HepG2 (cell line): ENCODE results near the gene KRT82. TPM values are rescaled to one million over a fixed set of nuclear protein-coding genes. Genes with fewer than 3 reads are reported as not detected.

Source experiments
- ATAC-seq: fragments of 200-7000 bp; cut with Tn5 transposase; 3 replicates; pipeline ENCODE4 v1.9.1; 2020; ENCODE audit warnings: mild to moderate bottlenecking, moderate library complexity
- BruUV-seq: library from RNA; stranded (reverse); fragments of 400-500 nt; replicated peaks from 2 replicates; lab custom pipeline; 2021; lab: Mats Ljungman, UMichigan
- CTCF ChIA-PET: fragments of 300-600 bp; formaldehyde crosslinking; extraction: SDS; loops from one replicate; lab custom pipeline; 2021; ENCODE audit warnings: low total read pairs, inconsistent platforms, low intra/inter-chr PET ratio; lab: Yijun Ruan, JAX
- POLR2A ChIA-PET: fragments of 350-600 bp; sonication (Branson Sonifier 250); formaldehyde crosslinking; loops from one replicate; lab custom pipeline; 2020; ENCODE audit warnings: antibody characterized with exemption, inconsistent platforms; lab: Yijun Ruan, JAX
- DNase-seq: peaks from one replicate; pipeline ENCODE4 v3.0.0-alpha.2; 2015; ENCODE audit warnings: low spot score
- FAIRE-seq: peaks from 3 replicates; lab custom pipeline; 2011; peaks lifted over from hg19 to GRCh38; lab: Jason Lieb, UNC
- H2AFZ ChIP-seq: one replicate; pipeline ENCODE4 v1.6.1; 2011; ENCODE audit warnings: low read length, inconsistent platforms
- H3K27ac ChIP-seq: fragments of 300-600 bp; 3 replicates; pipeline ENCODE4 v1.8.0; 2011; ENCODE audit warnings: mixed run types, mild to moderate bottlenecking, mixed read lengths, low read length, inconsistent platforms; ENCODE audit not compliant: insufficient read depth; ENCODE audit errors: extremely low read length
- H3K27me3 ChIP-seq, 2 experiments: fragments of 200-600 bp in 1 of 2; 2 replicates in 1 of 2; 3 replicates in 1 of 2; pipeline versions ENCODE4 v1.6.0 to v1.8.0; 2011; ENCODE audit warnings: low read length in 2 of 2, mild to moderate bottlenecking in 2 of 2, moderate library complexity in 2 of 2, inconsistent platforms in 1 of 2; ENCODE audit not compliant: insufficient read depth in 2 of 2, control insufficient read depth in 1 of 2
- H3K36me3 ChIP-seq, 2 experiments: fragments of 200-600 bp in 1 of 2; replicated peaks in 1 of 2; 2 replicates in 1 of 2; 3 replicates in 1 of 2; pipeline versions ENCODE4 v1.5.1 to v1.8.0; 2011; ENCODE audit warnings: low read length in 2 of 2, inconsistent platforms in 1 of 2; ENCODE audit not compliant: insufficient read depth in 2 of 2, control insufficient read depth in 1 of 2
- H3K4me1 ChIP-seq: 2 replicates; pipeline ENCODE4 v1.5.1; 2012; ENCODE audit warnings: low read length, inconsistent platforms; ENCODE audit not compliant: insufficient read depth
- H3K4me2 ChIP-seq: 2 replicates; pipeline ENCODE4 v1.6.0; 2011; ENCODE audit warnings: low read depth, low read length, inconsistent platforms
- H3K4me3 ChIP-seq, 3 experiments: fragments of 200-600 bp in 1 of 3; sonication (generic), shearing (Covaris generic) in 1 of 3; replicated peaks in 1 of 3; 2 replicates each; pipeline ENCODE4 v1.5.1; 2011 to 2016; ENCODE audit warnings: low read length in 3 of 3, inconsistent platforms in 2 of 3, low read depth in 2 of 3, mild to moderate bottlenecking in 2 of 3, control low read depth in 1 of 3, mixed read lengths in 1 of 3; ENCODE audit not compliant: insufficient read depth in 1 of 3
- H3K79me2 ChIP-seq: one replicate; pipeline ENCODE4 v1.6.1; 2011; ENCODE audit warnings: low read length, inconsistent platforms; ENCODE audit not compliant: insufficient read depth
- H3K9ac ChIP-seq: 2 replicates; pipeline ENCODE4 v1.6.0; 2011; ENCODE audit warnings: mild to moderate bottlenecking, low read depth, low read length, inconsistent platforms; ENCODE audit not compliant: insufficient read depth
- H3K9me3 ChIP-seq: 2 replicates; pipeline ENCODE4 v1.5.1; 2012; ENCODE audit warnings: mild to moderate bottlenecking, low read length
- H4K20me1 ChIP-seq: 2 replicates; pipeline ENCODE4 v1.6.0; 2011; ENCODE audit warnings: inconsistent platforms, mild to moderate bottlenecking, low read length, moderate library complexity; ENCODE audit not compliant: insufficient read depth
- ARID2 ChIP-seq: sonication (generic); formaldehyde crosslinking; IDR thresholded peaks from 2 replicates; pipeline ENCODE4 v1.8.1; 2022; ENCODE audit warnings: mild to moderate bottlenecking, missing genetic modification reagents, borderline replicate concordance
- ARID4A ChIP-seq: sonication (generic); formaldehyde crosslinking; IDR thresholded peaks from 2 replicates; pipeline ENCODE4 v1.5.0; 2020; ENCODE audit warnings: mild to moderate bottlenecking, missing genetic modification reagents, borderline replicate concordance
- CCDC6 ChIP-seq: sonication (generic); formaldehyde crosslinking; IDR thresholded peaks from 2 replicates; pipeline ENCODE4 v1.8.1; 2022; ENCODE audit warnings: mild to moderate bottlenecking, missing genetic modification reagents, moderate library complexity
- KMT2A ChIP-seq: sonication (generic); formaldehyde crosslinking; IDR thresholded peaks from 2 replicates; pipeline ENCODE4 v1.4.0; 2020; ENCODE audit warnings: missing genetic modification reagents
- RARG ChIP-seq: sonication (generic); formaldehyde crosslinking; IDR thresholded peaks from 2 replicates; pipeline ENCODE4 v1.4.0; 2020; ENCODE audit warnings: low read depth, mild to moderate bottlenecking, missing genetic modification reagents
- RNF2 ChIP-seq: fragments of 450-650 bp; conservative IDR thresholded peaks from 2 replicates; pipeline ENCODE4 v1.6.1; 2016; ENCODE audit warnings: low read depth
- ZNF513 ChIP-seq: sonication (generic); formaldehyde crosslinking; conservative IDR thresholded peaks from 2 replicates; pipeline ENCODE4 v1.5.0; 2020; ENCODE audit warnings: missing genetic modification reagents
- ZNF644 ChIP-seq: IDR thresholded peaks from 2 replicates; pipeline ENCODE4 v1.6.1; 2016; ENCODE audit warnings: low read depth
- ZNF773 ChIP-seq: sonication (generic); formaldehyde crosslinking; IDR thresholded peaks from 2 replicates; pipeline ENCODE4 v1.4.0; 2020; ENCODE audit warnings: missing genetic modification reagents, borderline replicate concordance
- ZNF788 ChIP-seq: sonication (generic); formaldehyde crosslinking; IDR thresholded peaks from 2 replicates; pipeline ENCODE4 v1.5.0; 2020; ENCODE audit warnings: mild to moderate bottlenecking, missing genetic modification reagents, borderline replicate concordance
- ZSCAN20 ChIP-seq: sonication (generic); formaldehyde crosslinking; IDR thresholded peaks from 2 replicates; pipeline ENCODE4 v1.4.0; 2020; ENCODE audit warnings: missing genetic modification reagents, mild to moderate bottlenecking, borderline replicate concordance
- ZSCAN22 ChIP-seq: sonication (generic); formaldehyde crosslinking; IDR thresholded peaks from 2 replicates; pipeline ENCODE4 v1.4.0; 2020; ENCODE audit warnings: mild to moderate bottlenecking, missing genetic modification reagents
- whole genome bisulfite sequencing: methylation state at CpG from one replicate; pipeline ENCODE4 v1.1.6; 2017; ENCODE audit warnings: low lambda C conversion rate; 5-methylcytosine and 5-hydroxymethylcytosine counted together
- in situ Hi-C: cut with HindIII; loops from 2 replicates; pipeline ENCODE4 v1.10.0; 2017; ENCODE audit warnings: low pct_unique_long_range_greater_than_20kb; ENCODE audit not compliant: extremely low pct_ligation_motif_present
- intact Hi-C: fragments of 100-400 bp; cut with micrococcal nuclease; formaldehyde crosslinking; loops from one replicate; pipeline ENCODE4 v1.10.0; 2022; ENCODE audit not compliant: unreplicated experiment
- polyA plus RNA-seq, 8 experiments: library from polyadenylated mRNA; depleted of rRNA in 3 of 8; stranded (reverse) in 7 of 8; unstranded in 1 of 8; fragments of >200 nt; fragmentation: Illumina TruSeq in 4 of 8; extraction: Trizol in 4 of 8; gene quantifications; 2 replicates each; pipeline versions ENCODE4 v1.2.1 to v1.2.3, GENCODE V29; 2011 to 2016; ENCODE audit warnings: low read depth in 4 of 8, missing spikeins in 1 of 8, mixed read lengths in 1 of 8; ENCODE audit not compliant: insufficient read depth in 1 of 8
- total RNA-seq, 5 experiments: library from RNA; depleted of rRNA; stranded (reverse); fragments of >200 nt; fragmentation: Illumina TruSeq; extraction: Trizol; gene quantifications; 2 replicates each; pipeline ENCODE4 v1.2.3, GENCODE V29; 2016; ENCODE audit warnings: low read depth in 1 of 5

Gene KRT82
- total and polyA plus RNA-seq, 2 of the 13 experiments (the other 11 are each of a cell fraction or from before 2014, with no cell fraction given) = not detected

- no peak for TF ChIP-seq KMT2A (CRISPR knock-in tag)
- TF ChIP-seq ZNF644 (CRISPR knock-in tag) = no peak
- no peak for TF ChIP-seq CCDC6 (CRISPR knock-in tag)
- no peak for TF ChIP-seq ZNF513 (CRISPR knock-in tag)
- no peak for TF ChIP-seq ZNF788 (CRISPR knock-in tag)
- no peak for TF ChIP-seq ZSCAN20 (CRISPR knock-in tag)
These were observed 22.8 kb downstream of the KRT82 start (continued) for GRCh38 chr12:52383331-52383730.

- no peaks in the 10 kb centered on the region for H3K79me2 ChIP-seq
- no peaks in the 10 kb centered on the region for H4K20me1 ChIP-seq
- no peak for FAIRE-seq
- H3K4me1 ChIP-seq = no peaks in the 10 kb centered on the region
- TF ChIP-seq RNF2 (no peak), ZNF773 (no peak), ARID4A (CRISPR knock-in tag) (no peak), ZSCAN22 (CRISPR knock-in tag) (no peak), ARID2 (CRISPR knock-in tag) (no peak), RARG (CRISPR knock-in tag) (no peak)
- intact Hi-C loops = no loop called here
- H2AFZ ChIP-seq = no peak overlapping the region
- no peak overlapping the region for H3K4me2 ChIP-seq
- no peak for DNase-seq
- H3K9me3 ChIP-seq = no peaks in the 10 kb centered on the region
- POLR2A ChIA-PET = no interaction called here
- H3K4me3 ChIP-seq = no peak overlapping the region
- H3K9ac ChIP-seq = no peak overlapping the region
- in situ Hi-C loops = loop anchor here (25.0 kb wide), 1 partner anchor 604 kb away; no protein-coding TSS in a partner anchor
- no peaks in the 10 kb centered on the region for H3K36me3 ChIP-seq
- H3K27ac ChIP-seq = no peak overlapping the region
- 7% methylated on average over 2 of the region's 2 CpGs for WGBS
- H3K27me3 ChIP-seq = peaks cover 2 to 16% of the 10 kb centered on the region in 2 experiments; a peak in 3 of 5 replicates
- ATAC-seq = no peak
- BruUV-seq = no TSS peak
- CTCF ChIA-PET = no interaction called here
These were observed 23.3 kb downstream of the KRT82 start for GRCh38 chr12:52382854-52383253.
